SK-N-SH (cell line): ENCODE data around the gene C1GALT1. TPM values are rescaled to one million over a fixed set of nuclear protein-coding genes. Genes with fewer than 3 reads are reported as not detected.

Source experiments
- CTCF ChIA-PET: fragments of 300-600, 350-600 bp; formaldehyde crosslinking; extraction: SDS; loops from one replicate; lab custom pipeline; 2021; lab: Yijun Ruan, JAX
- POLR2A ChIA-PET: fragments of 350-600 bp; sonication (Branson Sonifier 250); formaldehyde crosslinking; extraction: SDS; loops from one replicate; lab custom pipeline; 2020; ENCODE audit warnings: antibody characterized with exemption, inconsistent platforms; lab: Yijun Ruan, JAX
- DNase-seq: peaks from one replicate; pipeline ENCODE4 v3.0.0; 2012
- H2AFZ ChIP-seq: fragments of 200-600 bp; sonication (generic); 2 replicates; pipeline ENCODE4 v1.8.1; 2016; ENCODE audit warnings: antibody characterized with exemption, mild to moderate bottlenecking, low read depth
- H3F3A ChIP-seq: fragments of 200-600 bp; sonication (generic); replicated peaks from 2 replicates; pipeline ENCODE3; 2016; ENCODE audit warnings: antibody characterized with exemption, mild to moderate bottlenecking; ENCODE audit not compliant: insufficient read depth
- H3K27ac ChIP-seq, 2 experiments: fragments of 200-500 bp in 1 of 2; fragments of 200-600 bp in 1 of 2; sonication (Bioruptor generic) in 1 of 2; sonication (generic), shearing (Covaris generic) in 1 of 2; 2 replicates each; pipeline versions ENCODE4 v1.5.1 to v1.6.1; 2014 to 2016; ENCODE audit warnings: low read depth in 2 of 2, inconsistent platforms in 1 of 2, low read length in 1 of 2, mild to moderate bottlenecking in 1 of 2, mixed read lengths in 1 of 2
- H3K27me3 ChIP-seq: fragments of 200-600 bp; sonication (generic), shearing (Covaris generic); 2 replicates; pipeline ENCODE4 v1.6.1; 2016; ENCODE audit warnings: mixed run types; ENCODE audit not compliant: insufficient read depth
- H3K36me3 ChIP-seq, 2 experiments: fragments of 200-500 bp in 1 of 2; fragments of 200-600 bp in 1 of 2; sonication (Bioruptor generic) in 1 of 2; sonication (generic) in 1 of 2; replicated peaks in 1 of 2; 2 replicates each; pipeline versions ENCODE3 to v1.5.1; 2014 to 2016; ENCODE audit warnings: low read length in 1 of 2, mild to moderate bottlenecking in 1 of 2; ENCODE audit not compliant: insufficient read depth in 2 of 2, control insufficient read depth in 1 of 2
- H3K4me1 ChIP-seq, 2 experiments: fragments of 200-500 bp in 1 of 2; fragments of 200-600 bp in 1 of 2; sonication (Bioruptor generic) in 1 of 2; sonication (generic), shearing (Covaris generic) in 1 of 2; 2 replicates each; pipeline versions ENCODE4 v1.5.1 to v1.6.1; 2014 to 2016; ENCODE audit warnings: low read depth in 1 of 2, low read length in 1 of 2, mixed run types in 1 of 2; ENCODE audit not compliant: insufficient read depth in 2 of 2, control insufficient read depth in 1 of 2
- H3K4me2 ChIP-seq: fragments of 200-600 bp; sonication (generic), shearing (Covaris generic); 2 replicates; pipeline ENCODE4 v1.6.1; 2017; ENCODE audit warnings: mixed run types
- H3K4me3 ChIP-seq, 2 experiments: fragments of 200-500 bp in 1 of 2; fragments of 200-600 bp in 1 of 2; sonication (Bioruptor generic) in 1 of 2; sonication (generic), shearing (Covaris generic) in 1 of 2; 2 replicates each; pipeline versions ENCODE4 v1.5.1 to v1.8.1; 2014 to 2016; ENCODE audit warnings: low read depth in 2 of 2, inconsistent platforms in 1 of 2, low read length in 1 of 2, mild to moderate bottlenecking in 1 of 2, mixed read lengths in 1 of 2, moderate library complexity in 1 of 2
- H3K79me2 ChIP-seq: fragments of 200-600 bp; sonication (generic); 2 replicates; pipeline ENCODE4 v1.8.1; 2017; ENCODE audit warnings: mild to moderate bottlenecking; ENCODE audit not compliant: insufficient read depth
- H3K9ac ChIP-seq: fragments of 200-600 bp; sonication (generic); 2 replicates; pipeline ENCODE4 v1.6.1; 2017; ENCODE audit warnings: mixed run types
- H3K9me2 ChIP-seq: fragments of 200-600 bp; sonication (generic); 2 replicates; pipeline ENCODE4 v1.6.1; 2017; ENCODE audit warnings: mixed run types
- H3K9me3 ChIP-seq: fragments of 200-600 bp; sonication (generic); 2 replicates; pipeline ENCODE4 v1.6.1; 2017; ENCODE audit warnings: mixed run types, mild to moderate bottlenecking, moderate library complexity
- H4K20me1 ChIP-seq: fragments of 200-600 bp; sonication (generic); 2 replicates; pipeline ENCODE4 v1.6.1; 2017; ENCODE audit warnings: mild to moderate bottlenecking, mixed run types; ENCODE audit not compliant: insufficient read depth
- CHD2 ChIP-seq: fragments of 150-350 bp; IDR thresholded peaks from 2 replicates; pipeline ENCODE4 v1.6.1; 2018; ENCODE audit warnings: low read length; ENCODE audit not compliant: partially characterized antibody
- CTCF ChIP-seq: fragments of 200-600 bp; sonication (generic); IDR thresholded peaks from 2 replicates; pipeline ENCODE4 v1.6.1; 2017; ENCODE audit warnings: antibody characterized with exemption, mild to moderate bottlenecking, moderate library complexity
- EP300 ChIP-seq, 2 experiments: IDR thresholded peaks; 2 replicates each; pipeline versions ENCODE4 v1.4.0 to v1.6.1; 2012; ENCODE audit warnings: borderline replicate concordance in 1 of 2, low read depth in 1 of 2, low read length in 1 of 2
- FOSL2 ChIP-seq: IDR thresholded peaks from 2 replicates; pipeline ENCODE4 v1.4.0; 2012; ENCODE audit warnings: low read depth, mild to moderate bottlenecking, moderate library complexity, borderline replicate concordance
- FOXM1 ChIP-seq: IDR thresholded peaks from 2 replicates; pipeline ENCODE4 v1.4.0; 2012; ENCODE audit warnings: low read depth, mild to moderate bottlenecking
- GATA2 ChIP-seq: sonication (generic); formaldehyde crosslinking; IDR thresholded peaks from 2 replicates; pipeline ENCODE4 v1.5.0; 2020; ENCODE audit warnings: mild to moderate bottlenecking, missing genetic modification reagents
- JUND ChIP-seq: IDR thresholded peaks from 2 replicates; pipeline ENCODE4 v1.4.0; 2012
- MEF2A ChIP-seq: IDR thresholded peaks from 2 replicates; pipeline ENCODE4 v1.4.0; 2012; ENCODE audit warnings: low read depth, borderline replicate concordance
- NFIC ChIP-seq: IDR thresholded peaks from 2 replicates; pipeline ENCODE4 v1.4.0; 2012; ENCODE audit warnings: borderline replicate concordance
- RAD21 ChIP-seq: IDR thresholded peaks from 2 replicates; pipeline ENCODE4 v1.6.1; 2012; ENCODE audit warnings: mild to moderate bottlenecking, low read length
- REST ChIP-seq: IDR thresholded peaks from 2 replicates; pipeline ENCODE4 v1.6.1; 2012; ENCODE audit warnings: mild to moderate bottlenecking, low read depth, low read length, moderate library complexity
- RXRA ChIP-seq: IDR thresholded peaks from 2 replicates; pipeline ENCODE4 v1.4.0; 2012; ENCODE audit warnings: low read depth, mild to moderate bottlenecking, borderline replicate concordance
- SIN3A ChIP-seq: IDR thresholded peaks from 2 replicates; pipeline ENCODE4 v1.6.1; 2012; ENCODE audit warnings: low read depth, mild to moderate bottlenecking, low read length, moderate library complexity, borderline replicate concordance
- SMC3 ChIP-seq: IDR thresholded peaks from 2 replicates; pipeline ENCODE4 v1.6.1; 2012; ENCODE audit warnings: low read depth, low read length, improper control_type of control experiment
- TEAD4 ChIP-seq: IDR thresholded peaks from 2 replicates; pipeline ENCODE4 v1.4.0; 2012; ENCODE audit warnings: mild to moderate bottlenecking, borderline replicate concordance; ENCODE audit not compliant: insufficient read depth
- USF2 ChIP-seq: fragments of 150-350 bp; IDR thresholded peaks from 2 replicates; pipeline ENCODE4 v1.6.1; 2017; ENCODE audit warnings: antibody characterized with exemption, low read length, low read depth, borderline replicate concordance
- YY1 ChIP-seq: IDR thresholded peaks from 2 replicates; pipeline ENCODE4 v1.4.0; 2012; ENCODE audit warnings: low read depth, mild to moderate bottlenecking
- ZBTB33 ChIP-seq: IDR thresholded peaks from 2 replicates; pipeline ENCODE4 v1.4.0; 2012; ENCODE audit warnings: low read depth, borderline replicate concordance
- WGBS: methylation state at CpG from one replicate; pipeline ENCODE4 v1.1.6; 2017; ENCODE audit warnings: low lambda C conversion rate; 5-methylcytosine and 5-hydroxymethylcytosine counted together
- polyA plus RNA-seq, 3 experiments: library from polyadenylated mRNA; depleted of rRNA; stranded (reverse); fragments of >200 nt; gene quantifications; 2 replicates each; pipeline ENCODE4 v1.2.3, GENCODE V29; 2012

Gene C1GALT1
- polyA plus RNA-seq, 1 of the 3 experiments (the other 2 are of a cell fraction) = 15.2 TPM

- Histone ChIP-seq H4K20me1 (no peaks in the 10 kb centered on the region), H3K9me2 (no peaks in the 10 kb centered on the region), H3K4me3 (no peak overlapping the region), H3K27ac (no peak overlapping the region), H3K79me2 (peaks cover 55% of the 10 kb centered on the region), H3F3A (no peaks in the 10 kb centered on the region), H3K9ac (no peak overlapping the region), H3K36me3 (peaks cover 0 to 14% of the 10 kb centered on the region in 2 experiments), H3K27me3 (no peaks in the 10 kb centered on the region), H3K9me3 (peaks cover 8% of the 10 kb centered on the region; the same call in 1 of the 2 replicates), H3K4me2 (no peak overlapping the region), H2AFZ (no peak overlapping the region), H3K4me1 (no peaks in the 10 kb centered on the region)
- TF ChIP-seq USF2 (no peak), NFIC (no peak)
- WGBS = 90% methylated on average over 4 of the region's 4 CpGs
- no peak for DNase-seq
- CTCF ChIA-PET = interaction anchor here (0.9 to 1.3 kb wide), 3 partner anchors 10 to 18 kb away, joined by 4 read pairs; no protein-coding TSS in a partner anchor
- POLR2A ChIA-PET = no interaction called here
Measured at GRCh38 chr7:7208520-7208919, 26.2 kb downstream of the C1GALT1 start.

GRCh38 chr7:7209412-7210050 is 27.2 kb downstream of the C1GALT1 start:
- H3K9me2 ChIP-seq = no peaks in the 10 kb centered on the region
- no peaks in the 10 kb centered on the region for H4K20me1 ChIP-seq
- H3K4me1 ChIP-seq = no peaks in the 10 kb centered on the region
- H3K27ac ChIP-seq = no peak overlapping the region
- ChIA-PET CTCF (interaction anchor here (0.9 to 1.3 kb wide), 4 partner anchors 9 to 26 kb away, joined by 4 read pairs; no protein-coding TSS in a partner anchor), POLR2A (interaction anchor here (0.6 kb wide), 1 partner anchor 10 kb away, joined by 3 read pairs; no protein-coding TSS in a partner anchor)
- no peak for DNase-seq
- H3K79me2 ChIP-seq = peaks cover 46% of the 10 kb centered on the region
- no peak overlapping the region for H3K9ac ChIP-seq
- H2AFZ ChIP-seq = no peak overlapping the region
- no peak overlapping the region for H3K4me2 ChIP-seq
- peaks cover 0 to 6% of the 10 kb centered on the region in 2 experiments for H3K36me3 ChIP-seq
- no peaks in the 10 kb centered on the region for H3F3A ChIP-seq
- 94% methylated on average over 10 of the region's 10 CpGs for WGBS
- no peak overlapping the region for H3K4me3 ChIP-seq
- H3K9me3 ChIP-seq = no peaks in the 10 kb centered on the region
- TF ChIP-seq FOXM1 (no peak), CTCF (no peak), SIN3A (no peak), FOSL2 (no peak), EP300 (IDR thresholded peaks at IDR 0.05; ENCODE audit: borderline replicate concordance in 1 of 2, low read depth in 1 of 2, low read length in 1 of 2) (no peak), REST (no peak), JUND (no peak), SMC3 (no peak), YY1 (no peak), RXRA (no peak), GATA2 (CRISPR knock-in tag) (no peak), ZBTB33 (no peak), CHD2 (no peak), RAD21 (no peak), TEAD4 (no peak), MEF2A (no peak)
- H3K27me3 ChIP-seq = no peaks in the 10 kb centered on the region
